ENCODE measurements around the gene INVS. TPM values are rescaled to one million over a fixed set of nuclear protein-coding genes. Genes with fewer than 3 reads are reported as not detected.

Gene INVS
- total RNA-seq, 1 donor from 2014 or later, result 22.3 TPM

- Histone ChIP-seq H3K4me3 (no peak overlapping the region), H3K27ac (no peak overlapping the region), H3K4me1 (no peaks in the 10 kb centered on the region), H3K36me3 (peaks cover 54% of the 10 kb centered on the region), H3K9me3 (no peaks in the 10 kb centered on the region), H3K27me3 (ENCODE audit: low read depth) (no peaks in the 10 kb centered on the region)
- DNase-seq (no peak), ATAC-seq (no peak)
- TF ChIP-seq CTCF (IDR thresholded peaks at IDR 0.05), result no peak
- intact Hi-C loops (cut with DNase I), result no loop called here
These were observed 207.2 kb downstream of the INVS start for GRCh38 chr9:100306283-100306682.

- H3K36me3 ChIP-seq, result peaks cover 46% of the 10 kb centered on the region
- no peaks in the 10 kb centered on the region for H3K9me3 ChIP-seq
- H3K27me3 ChIP-seq (ENCODE audit: low read depth), result no peaks in the 10 kb centered on the region
- H3K27ac ChIP-seq, result no peak overlapping the region
- DNase-seq (no peak), ATAC-seq (no peak)
- no peak for TF ChIP-seq CTCF (IDR thresholded peaks at IDR 0.05)
- intact Hi-C loops (cut with DNase I), result no loop called here
- no peak overlapping the region for H3K4me3 ChIP-seq
- no peaks in the 10 kb centered on the region for H3K4me1 ChIP-seq
These were observed 208.0 kb downstream of the INVS start for GRCh38 chr9:100307080-100307479.

GRCh38 chr9:100308965-100309564 is 210.0 kb downstream of the INVS start:
- H3K27me3 ChIP-seq (ENCODE audit: low read depth), result no peaks in the 10 kb centered on the region
- no peaks in the 10 kb centered on the region for H3K9me3 ChIP-seq
- ATAC-seq (no peak), DNase-seq (no peak)
- no peaks in the 10 kb centered on the region for H3K4me1 ChIP-seq
- no peak overlapping the region for H3K27ac ChIP-seq
- no peak for TF ChIP-seq CTCF (IDR thresholded peaks at IDR 0.05)
- H3K4me3 ChIP-seq, result no peak overlapping the region
- H3K36me3 ChIP-seq, result peaks cover 26% of the 10 kb centered on the region
- intact Hi-C loops (cut with DNase I), result no loop called here

GRCh38 chr9:100309992-100310391 is 210.9 kb downstream of the INVS start:
- no peaks in the 10 kb centered on the region for H3K27me3 ChIP-seq (ENCODE audit: low read depth)
- no peak for DNase-seq
- intact Hi-C loops (cut with DNase I), result no loop called here

GRCh38 chr9:100315561-100315960 is 216.5 kb downstream of the INVS start:
- ATAC-seq (no peak), DNase-seq (no peak)
- H3K27me3 ChIP-seq (ENCODE audit: low read depth), result no peaks in the 10 kb centered on the region
- intact Hi-C loops (cut with DNase I), result no loop called here
- H3K4me3 ChIP-seq, result no peak overlapping the region
- no peaks in the 10 kb centered on the region for H3K9me3 ChIP-seq
- peaks cover 31% of the 10 kb centered on the region for H3K36me3 ChIP-seq
- H3K27ac ChIP-seq, result no peak overlapping the region
- no peaks in the 10 kb centered on the region for H3K4me1 ChIP-seq
- TF ChIP-seq CTCF (IDR thresholded peaks at IDR 0.05), result no peak

More at GRCh38 chr9:100309992-100310391, 210.9 kb downstream of the INVS start:
- no peak overlapping the region for H3K4me3 ChIP-seq
- TF ChIP-seq CTCF (IDR thresholded peaks at IDR 0.05), result no peak
- H3K36me3 ChIP-seq, result peaks cover 20% of the 10 kb centered on the region
- ATAC-seq, result no peak
- no peak overlapping the region for H3K27ac ChIP-seq
- no peaks in the 10 kb centered on the region for H3K4me1 ChIP-seq
- no peaks in the 10 kb centered on the region for H3K9me3 ChIP-seq

All from lower lobe of right lung (tissue), 2 donors.